SK-N-MC (cell line): Measurements from ENCODE around the gene EPOP.

Source experiments
- EZH2 ChIP-seq: fragments of 200-600 bp; sonication (generic); IDR thresholded peaks from one replicate; pipeline ENCODE4 v1.6.1; 2017; ENCODE audit warnings: antibody characterized with exemption
- POLR2AphosphoS5 ChIP-seq: IDR thresholded peaks from 2 replicates; pipeline ENCODE4 v1.6.1; 2012; ENCODE audit warnings: mild to moderate bottlenecking, low read depth, low read length, borderline replicate concordance

- TF ChIP-seq EZH2, result no peak
- TF ChIP-seq POLR2AphosphoS5, result no peak
These were observed 14.4 kb downstream of the EPOP start for GRCh38 chr17:38660097-38661025.
